Measurements from ENCODE around the gene ORC5. TPM values are rescaled to one million over a fixed set of nuclear protein-coding genes. Genes with fewer than 3 reads are reported as not detected.

ORC5 gene
- total and polyA plus RNA-seq, 2 of the 13 experiments (the other 11 are each of a cell fraction or from before 2014, with no cell fraction given) = 4.8 to 18.8 TPM

- TF ChIP-seq ZNF784 (CRISPR knock-in tag; IDR thresholded peaks at IDR 0.05; ENCODE audit: borderline replicate concordance) (no peak), ZNF501 (CRISPR knock-in tag; IDR thresholded peaks at IDR 0.05) (no peak), ZBTB8A (CRISPR knock-in tag; IDR thresholded peaks at IDR 0.05; ENCODE audit: borderline replicate concordance, low read depth) (no peak), MIER3 (CRISPR knock-in tag; IDR thresholded peaks at IDR 0.05; ENCODE audit: borderline replicate concordance) (no peak), THRA (CRISPR knock-in tag; IDR thresholded peaks at IDR 0.05; ENCODE audit: borderline replicate concordance) (no peak), PRDM4 (CRISPR knock-in tag; IDR thresholded peaks at IDR 0.05; ENCODE audit: borderline replicate concordance) (no peak), HBP1 (CRISPR knock-in tag; IDR thresholded peaks at IDR 0.05; ENCODE audit: low read depth) (no peak), ZNF788 (CRISPR knock-in tag; IDR thresholded peaks at IDR 0.05; ENCODE audit: borderline replicate concordance) (no peak), ZNF354B (CRISPR knock-in tag; IDR thresholded peaks at IDR 0.05) (no peak), KDM3A (CRISPR knock-in tag; IDR thresholded peaks at IDR 0.05; ENCODE audit: low read depth) (no peak), PHF21A (CRISPR knock-in tag; IDR thresholded peaks at IDR 0.05) (no peak), KLF11 (CRISPR knock-in tag; IDR thresholded peaks at IDR 0.05) (no peak)
These were observed 80.6 kb downstream of the ORC5 start (continued) for GRCh38 chr7:104127204-104127603.

Measured in HepG2 (cell line).